Mucosa of descending colon (tissue), 3 donors: ENCODE measurements around the gene SPAG17. TPM values are rescaled to one million over a fixed set of nuclear protein-coding genes. Genes with fewer than 3 reads are reported as not detected.

Source experiments
- ATAC-seq: fragments of 200-7000 bp; cut with Tn5 transposase; one replicate; pipeline ENCODE4 v1.9.1; 2020; ENCODE audit warnings: mild to moderate bottlenecking, moderate library complexity
- DNase-seq, 3 donors: peaks; one replicate each; pipeline ENCODE4 v3.0.0-alpha.2; 2020
- H3K36me3 ChIP-seq: fragments of 200-600 bp; one replicate; pipeline ENCODE4 v1.8.0; 2021; ENCODE audit warnings: low read depth, mild to moderate bottlenecking
- H3K4me1 ChIP-seq: fragments of 200-600 bp; one replicate; pipeline ENCODE4 v1.8.0; 2021; ENCODE audit warnings: low read depth, mild to moderate bottlenecking
- H3K4me3 ChIP-seq: fragments of 200-600 bp; one replicate; pipeline ENCODE4 v1.8.0; 2021; ENCODE audit warnings: mild to moderate bottlenecking
- H3K9me3 ChIP-seq: fragments of 200-600 bp; one replicate; pipeline ENCODE4 v1.8.0; 2021; ENCODE audit warnings: mild to moderate bottlenecking
- intact Hi-C, 2 donors: fragments of 100-400 bp; cut with DNase I in 1 of 2; cut with micrococcal nuclease in 1 of 2; formaldehyde crosslinking; loops; one replicate each; pipeline versions ENCODE4 v1.11.0 to v1.11.1; 2022; cut with DNase I, micrococcal nuclease
- total RNA-seq, 3 donors: library from RNA; stranded (reverse); fragmentation: NEBNext Ultra II Directional in 2 of 3; extraction: Animal tissue kit (Norgen Biotek cat#: 25700) in 2 of 3; gene quantifications; one replicate each; pipeline versions ENCODE4 v1.2.1 to v1.2.4, GENCODE V29; 2021 to 2023
- TF ChIP-seq, protein P1 (sequence below): fragments of 200-600 bp; IDR thresholded peaks from one replicate; pipeline ENCODE4 v1.8.0; 2022; ENCODE audit warnings: antibody characterized with exemption, mild to moderate bottlenecking
- donor health status: DM: no; HTN: no; CAD: no; lungs with moderate emphysema.
- donor health status: DM: no; HTN: no; CAD: no.
- donor health status: DM: no; HTN: yes; CAD: no.

Gene SPAG17
- total RNA-seq, 3 donors from 2014 or later, result not detected

DNA sequence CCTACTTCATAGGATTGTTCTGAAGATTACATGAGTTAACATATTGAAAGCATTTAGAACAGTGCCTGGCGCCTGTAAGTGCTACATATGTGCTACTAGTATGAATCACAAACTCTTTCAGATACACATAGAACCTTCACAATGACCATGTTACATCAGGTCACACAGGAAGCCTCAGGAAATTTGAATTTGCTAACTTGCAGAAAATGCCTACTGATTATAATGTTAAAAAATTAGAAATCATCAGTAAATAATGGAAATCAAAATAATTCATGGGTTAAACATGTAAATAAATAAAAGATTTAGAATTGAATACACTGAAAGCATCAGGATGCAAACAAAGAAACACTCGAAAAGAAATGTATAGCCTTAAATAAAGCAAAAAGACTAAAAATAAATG, 94.9 kb downstream of the SPAG17 start:
- no peak for ATAC-seq
- H3K4me3 ChIP-seq, result no peak overlapping the region
- intact Hi-C loops, result no loop called here
- H3K4me1 ChIP-seq, result no peaks in the 10 kb centered on the region
- TF ChIP-seq, protein P1, sequence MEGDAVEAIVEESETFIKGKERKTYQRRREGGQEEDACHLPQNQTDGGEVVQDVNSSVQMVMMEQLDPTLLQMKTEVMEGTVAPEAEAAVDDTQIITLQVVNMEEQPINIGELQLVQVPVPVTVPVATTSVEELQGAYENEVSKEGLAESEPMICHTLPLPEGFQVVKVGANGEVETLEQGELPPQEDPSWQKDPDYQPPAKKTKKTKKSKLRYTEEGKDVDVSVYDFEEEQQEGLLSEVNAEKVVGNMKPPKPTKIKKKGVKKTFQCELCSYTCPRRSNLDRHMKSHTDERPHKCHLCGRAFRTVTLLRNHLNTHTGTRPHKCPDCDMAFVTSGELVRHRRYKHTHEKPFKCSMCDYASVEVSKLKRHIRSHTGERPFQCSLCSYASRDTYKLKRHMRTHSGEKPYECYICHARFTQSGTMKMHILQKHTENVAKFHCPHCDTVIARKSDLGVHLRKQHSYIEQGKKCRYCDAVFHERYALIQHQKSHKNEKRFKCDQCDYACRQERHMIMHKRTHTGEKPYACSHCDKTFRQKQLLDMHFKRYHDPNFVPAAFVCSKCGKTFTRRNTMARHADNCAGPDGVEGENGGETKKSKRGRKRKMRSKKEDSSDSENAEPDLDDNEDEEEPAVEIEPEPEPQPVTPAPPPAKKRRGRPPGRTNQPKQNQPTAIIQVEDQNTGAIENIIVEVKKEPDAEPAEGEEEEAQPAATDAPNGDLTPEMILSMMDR, result no peak
- no peaks in the 10 kb centered on the region for H3K36me3 ChIP-seq
- DNase-seq, result no peak
- H3K9me3 ChIP-seq, result no peaks in the 10 kb centered on the region

- TF ChIP-seq, protein P1, result no peak
- DNase-seq, result no peak
- H3K4me3 ChIP-seq, result no peak overlapping the region
- no peaks in the 10 kb centered on the region for H3K9me3 ChIP-seq
- intact Hi-C loops, result no loop called here
- H3K36me3 ChIP-seq, result no peaks in the 10 kb centered on the region
- no peak for ATAC-seq
- H3K4me1 ChIP-seq, result no peaks in the 10 kb centered on the region
These were observed 99.7 kb downstream of the SPAG17 start for GRCh38 chr1:118085365-118085764.

GRCh38 chr1:118084400-118084799, 100.6 kb downstream of the SPAG17 start:
- no peak for ATAC-seq
- no peaks in the 10 kb centered on the region for H3K36me3 ChIP-seq
- TF ChIP-seq, protein P1, result no peak

DNA sequence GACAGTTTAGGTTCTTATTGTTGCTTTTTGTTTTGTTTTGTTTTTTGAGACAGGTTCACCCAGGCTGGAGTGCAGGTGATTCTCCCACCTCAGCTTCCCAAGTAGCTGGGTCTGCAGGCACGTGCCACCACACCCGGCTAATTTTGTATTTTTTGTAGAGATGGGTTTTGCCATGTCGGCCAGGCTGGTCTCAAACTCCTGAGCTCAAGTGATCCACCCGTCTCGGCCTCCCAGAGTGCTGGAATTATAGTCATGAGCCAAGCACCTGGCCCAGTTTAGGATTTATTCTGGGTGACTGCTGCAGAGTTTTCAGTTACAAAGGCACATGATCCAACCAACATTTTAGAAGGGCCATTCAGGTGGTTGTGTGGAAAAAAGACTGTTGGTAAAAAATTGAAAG, 102.0 kb downstream of the SPAG17 start:
- TF ChIP-seq, protein P1, result no peak
- intact Hi-C loops, result no loop called here
- Histone ChIP-seq H3K36me3 (no peaks in the 10 kb centered on the region), H3K4me1 (no peaks in the 10 kb centered on the region), H3K4me3 (no peak overlapping the region), H3K9me3 (no peaks in the 10 kb centered on the region)
- ATAC-seq (no peak), DNase-seq (no peak)

More at GRCh38 chr1:118084400-118084799, 100.6 kb downstream of the SPAG17 start:
- no peaks in the 10 kb centered on the region for H3K9me3 ChIP-seq
- no peak for DNase-seq
- H3K4me1 ChIP-seq, result no peaks in the 10 kb centered on the region
- no peak overlapping the region for H3K4me3 ChIP-seq
- intact Hi-C loops, result no loop called here

- Histone ChIP-seq H3K36me3 (no peaks in the 10 kb centered on the region), H3K4me1 (no peaks in the 10 kb centered on the region), H3K4me3 (no peak overlapping the region), H3K9me3 (no peaks in the 10 kb centered on the region)
- DNase-seq (no peak), ATAC-seq (no peak)
- intact Hi-C loops, result no loop called here
- TF ChIP-seq, protein P1, result no peak
These were observed 103.6 kb downstream of the SPAG17 start for GRCh38 chr1:118081387-118081786.
